ENCODE measurements around the gene DNMT3B. TPM values are rescaled to one million over a fixed set of nuclear protein-coding genes. Genes with fewer than 3 reads are reported as not detected.

The DNMT3B gene
- total and polyA plus RNA-seq, 3 donors from 2014 or later, result 8.1 to 22.0 (median 20.6) TPM

DNA sequence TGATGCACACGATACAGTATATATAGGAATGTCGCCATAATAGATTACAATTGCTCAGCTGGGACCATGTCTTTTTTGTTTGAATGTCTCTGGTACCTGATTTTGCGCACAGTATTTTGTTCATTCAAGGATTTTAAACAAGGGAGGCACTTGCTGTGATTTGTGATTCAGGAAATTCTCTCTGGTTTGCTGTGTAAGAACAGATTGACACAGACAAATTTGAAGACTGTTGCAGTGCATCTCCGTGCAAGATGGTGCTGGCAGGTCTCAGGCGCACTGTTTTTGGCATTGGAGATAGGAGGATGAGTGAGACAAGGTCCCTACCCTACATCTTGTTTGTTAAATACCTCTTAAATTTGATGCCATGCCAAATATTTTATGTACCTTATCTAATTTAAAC is 60.0 kb downstream of the DNMT3B start:
- H3K9me3 ChIP-seq, result no peaks in the 10 kb centered on the region
- H3K4me1 ChIP-seq, result peaks cover 25% of the 10 kb centered on the region
- no peak overlapping the region for H3K4me3 ChIP-seq
- 56% methylated on average over 5 of the region's 5 CpGs for WGBS, 2 donors
- H3K36me3 ChIP-seq (ENCODE audit: low read depth, missing control alignments), result no peaks in the 10 kb centered on the region
- intact Hi-C loops (cut with DNase I; ENCODE audit: low total_unique reads), result no loop called here
- peak overlapping the region in 1 of 2 donors; percentile 64 for H3K27ac ChIP-seq
- no peak for DNase-seq
- no peaks in the 10 kb centered on the region for H3K27me3 ChIP-seq
- TF ChIP-seq, protein P1, sequence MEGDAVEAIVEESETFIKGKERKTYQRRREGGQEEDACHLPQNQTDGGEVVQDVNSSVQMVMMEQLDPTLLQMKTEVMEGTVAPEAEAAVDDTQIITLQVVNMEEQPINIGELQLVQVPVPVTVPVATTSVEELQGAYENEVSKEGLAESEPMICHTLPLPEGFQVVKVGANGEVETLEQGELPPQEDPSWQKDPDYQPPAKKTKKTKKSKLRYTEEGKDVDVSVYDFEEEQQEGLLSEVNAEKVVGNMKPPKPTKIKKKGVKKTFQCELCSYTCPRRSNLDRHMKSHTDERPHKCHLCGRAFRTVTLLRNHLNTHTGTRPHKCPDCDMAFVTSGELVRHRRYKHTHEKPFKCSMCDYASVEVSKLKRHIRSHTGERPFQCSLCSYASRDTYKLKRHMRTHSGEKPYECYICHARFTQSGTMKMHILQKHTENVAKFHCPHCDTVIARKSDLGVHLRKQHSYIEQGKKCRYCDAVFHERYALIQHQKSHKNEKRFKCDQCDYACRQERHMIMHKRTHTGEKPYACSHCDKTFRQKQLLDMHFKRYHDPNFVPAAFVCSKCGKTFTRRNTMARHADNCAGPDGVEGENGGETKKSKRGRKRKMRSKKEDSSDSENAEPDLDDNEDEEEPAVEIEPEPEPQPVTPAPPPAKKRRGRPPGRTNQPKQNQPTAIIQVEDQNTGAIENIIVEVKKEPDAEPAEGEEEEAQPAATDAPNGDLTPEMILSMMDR (IDR thresholded peaks at IDR 0.05), result no peak

DNA sequence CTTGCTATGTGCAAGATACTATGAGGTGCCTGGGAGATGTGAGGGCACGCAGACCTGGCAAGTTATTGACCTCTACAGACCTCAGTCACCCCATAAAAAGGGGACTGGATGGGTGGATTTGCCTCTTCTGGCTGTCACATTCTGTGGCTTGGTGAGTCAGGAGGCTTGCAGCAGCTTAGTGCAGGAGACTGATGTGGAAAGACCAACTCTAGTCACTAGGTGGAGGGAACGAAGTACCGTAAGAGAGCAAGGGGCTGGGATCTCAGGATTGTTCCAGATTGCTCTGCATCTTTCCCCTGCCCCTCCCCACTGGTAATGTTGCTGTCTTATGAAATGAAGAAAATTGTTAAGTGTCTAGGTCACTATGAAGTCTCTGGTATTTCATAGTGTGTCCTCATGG is 60.9 kb downstream of the DNMT3B start:
- no peaks in the 10 kb centered on the region for H3K27me3 ChIP-seq
- DNase-seq, result peak; percentile 37
- no peak overlapping the region for H3K4me3 ChIP-seq
- intact Hi-C loops (cut with DNase I; ENCODE audit: low total_unique reads), result no loop called here
- peak overlapping the region in 1 of 2 donors; percentile 64 for H3K27ac ChIP-seq
- TF ChIP-seq, protein P1 (IDR thresholded peaks at IDR 0.05), result no peak
- TF ChIP-seq POLR2A (IDR thresholded peaks at IDR 0.05), result no peak
- WGBS, 2 donors, result 52 to 55% methylated on average over 3 of the region's 3 CpGs
- H3K36me3 ChIP-seq (ENCODE audit: low read depth, missing control alignments), result no peaks in the 10 kb centered on the region
- no peaks in the 10 kb centered on the region for H3K9me3 ChIP-seq
- H3K4me1 ChIP-seq, result peaks cover 25% of the 10 kb centered on the region

DNA sequence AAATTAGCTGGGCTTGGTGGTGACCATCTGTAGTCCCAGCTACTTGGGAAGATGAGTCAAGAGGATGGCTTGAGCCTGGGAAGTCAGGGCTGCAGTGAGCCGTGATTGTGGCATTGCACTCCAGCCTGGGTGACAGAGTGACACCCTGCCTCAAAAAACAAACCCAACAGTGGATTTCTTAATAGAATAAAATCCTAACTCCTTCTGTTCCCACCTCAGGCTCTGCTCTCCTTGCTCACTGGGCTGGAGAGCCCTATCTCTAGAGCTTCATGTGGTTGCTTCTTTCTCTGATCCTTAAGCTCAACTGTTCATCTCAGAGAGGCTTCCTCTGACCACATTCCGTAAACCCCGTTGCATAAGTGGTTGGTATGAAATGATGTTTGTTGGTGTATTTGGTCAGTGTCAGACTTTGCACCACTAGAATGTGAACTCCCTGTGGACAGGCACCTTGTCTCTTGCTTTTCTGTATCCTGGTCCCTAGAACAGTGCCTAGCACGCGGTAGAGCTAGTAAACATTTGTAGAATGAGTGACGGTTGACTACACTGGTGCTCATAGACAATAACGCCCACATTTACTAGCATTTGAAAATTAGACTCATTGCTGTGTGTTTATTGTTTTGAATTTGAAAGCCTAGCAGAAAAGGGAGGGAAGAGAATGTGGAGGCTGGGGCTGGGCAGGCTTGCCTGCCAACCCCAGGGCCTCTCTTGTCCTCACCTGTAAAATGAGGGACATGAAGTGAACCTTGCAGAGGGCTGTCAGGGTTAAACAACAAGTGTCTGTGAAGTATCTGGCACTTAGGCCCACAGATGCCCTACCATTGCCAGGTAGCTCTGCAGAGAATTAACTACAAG is 61.8 kb downstream of the DNMT3B start:
- WGBS, 2 donors, result 73 to 86% methylated on average over 7 of the region's 7 CpGs
- Histone ChIP-seq H3K4me1 (peaks cover 29% of the 10 kb centered on the region), H3K27me3 (no peaks in the 10 kb centered on the region), H3K4me3 (no peak overlapping the region), H3K27ac (peak overlapping the region in 1 of 2 donors; percentile 64), H3K9me3 (no peaks in the 10 kb centered on the region), H3K36me3 (ENCODE audit: low read depth, missing control alignments) (no peaks in the 10 kb centered on the region)
- DNase-seq, result no peak
- TF ChIP-seq POLR2A (IDR thresholded peaks at IDR 0.05), result no peak
- TF ChIP-seq, protein P1 (IDR thresholded peaks at IDR 0.05), result no peak
- intact Hi-C loops (cut with DNase I; ENCODE audit: low total_unique reads), result no loop called here

DNA sequence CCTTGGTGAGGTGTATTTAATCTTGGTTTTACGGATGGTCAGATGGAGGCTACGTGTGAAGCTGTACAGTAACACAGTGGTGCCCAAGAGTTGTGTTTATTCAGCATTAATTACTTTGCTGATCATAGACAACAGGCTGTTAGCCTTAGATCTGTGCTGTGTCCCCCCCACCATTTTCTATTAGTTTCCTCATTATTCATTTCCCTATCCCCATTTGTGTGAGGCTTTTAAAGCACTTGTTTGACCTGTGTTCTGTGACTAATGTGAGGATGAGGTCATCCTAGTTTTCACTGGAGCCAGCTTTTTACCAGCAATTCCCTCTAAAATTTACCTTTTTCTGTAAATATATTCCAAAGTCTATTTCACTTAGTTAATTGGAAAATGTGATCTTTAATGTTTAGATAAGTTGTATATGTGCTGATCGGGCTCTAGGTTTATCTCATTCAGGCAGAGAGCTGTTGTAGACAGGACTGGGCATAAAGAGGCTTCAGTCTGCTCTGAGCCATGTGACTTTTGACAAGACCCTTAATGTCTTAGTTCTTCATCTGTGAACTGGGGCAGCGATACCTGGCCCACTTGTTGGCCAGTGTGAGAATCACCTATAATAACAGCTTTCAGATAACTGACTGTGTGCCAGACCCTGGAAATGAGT is 66.0 kb downstream of the DNMT3B start:
- Histone ChIP-seq H3K27me3 (no peaks in the 10 kb centered on the region), H3K4me3 (no peak overlapping the region), H3K4me1 (peaks cover 27% of the 10 kb centered on the region), H3K9me3 (no peaks in the 10 kb centered on the region), H3K27ac (peak overlapping the region in 1 of 2 donors; percentile 36), H3K36me3 (ENCODE audit: low read depth, missing control alignments) (no peaks in the 10 kb centered on the region)
- intact Hi-C loops (cut with DNase I; ENCODE audit: low total_unique reads), result no loop called here
- no peak for DNase-seq
- TF ChIP-seq POLR2A (IDR thresholded peaks at IDR 0.05), result no peak
- TF ChIP-seq, protein P1 (IDR thresholded peaks at IDR 0.05), result no peak
- 86 to 93% methylated on average over 4 of the region's 4 CpGs for WGBS, 2 donors
